ENCODE results near the gene KCNMB1.

- TF ChIP-seq TARDBP (IDR thresholded peaks at IDR 0.05) (no peak), ARNT (IDR thresholded peaks at IDR 0.05) (no peak), FOXK2 (IDR thresholded peaks at IDR 0.05) (no peak), CTBP1 (IDR thresholded peaks at IDR 0.05; ENCODE audit: borderline replicate concordance) (no peak), SP1 (IDR thresholded peaks at IDR 0.05) (no peak), ZNF384 (IDR thresholded peaks at IDR 0.05) (no peak)
Measured at GRCh38 chr5:170426149-170426767, 37.1 kb upstream of the KCNMB1 start.

All from HEK293T (cell line).